LNCAP (cell line): ENCODE data around the gene NOL11.

ENCODE experiments used
- CTCF ChIP-seq: fragments of 450-650 bp; IDR thresholded peaks from 2 replicates; pipeline ENCODE4 v1.5.1; 2017; ENCODE audit warnings: mild to moderate bottlenecking

NOL11 gene

GRCh38 chr17:67750067-67750466 is 32.3 kb downstream of the NOL11 start:
- TF ChIP-seq CTCF: no peak

- no peak for TF ChIP-seq CTCF
These were observed 33.7 kb downstream of the NOL11 start for GRCh38 chr17:67751101-67752074.

GRCh38 chr17:67753026-67753425 is 35.3 kb downstream of the NOL11 start:
- no peak for TF ChIP-seq CTCF

- no peak for TF ChIP-seq CTCF
These were observed 36.3 kb downstream of the NOL11 start for GRCh38 chr17:67754001-67754400.

GRCh38 chr17:67759355-67760171 is 41.8 kb downstream of the NOL11 start:
- TF ChIP-seq CTCF: no peak

GRCh38 chr17:67765623-67766022 is 47.9 kb downstream of the NOL11 start:
- TF ChIP-seq CTCF: no peak

GRCh38 chr17:67769231-67769630 is 51.5 kb downstream of the NOL11 start:
- TF ChIP-seq CTCF: no peak
